Tibial nerve (tissue), 4 donors: ENCODE results near the gene RIC1. TPM values are rescaled to one million over a fixed set of nuclear protein-coding genes. Genes with fewer than 3 reads are reported as not detected.
"Not testable (repeated sequence)": the region's sequence is repeated elsewhere in the genome, so short reads cannot be mapped to it uniquely, and the experiment has no call there.

Experiments used
- DNase-seq, 2 donors: peaks; one replicate each; pipeline ENCODE4 v3.0.0-alpha.2; 2019; ENCODE audit warnings: low spot score in 2 of 2
- H3K27ac ChIP-seq, 4 donors: fragments of 200-600 bp; sonication (generic) in 3 of 4; one replicate each; pipeline ENCODE4 v1.5.1; 2017 to 2019; ENCODE audit warnings: mild to moderate bottlenecking in 1 of 4
- H3K27me3 ChIP-seq, 2 donors: fragments of 200-600 bp; sonication (generic) in 1 of 2; one replicate each; pipeline versions ENCODE4 v1.5.1 to v1.6.0; 2017 to 2019
- H3K36me3 ChIP-seq, 3 donors: fragments of 200-600 bp; sonication (generic); one replicate each; pipeline ENCODE4 v1.5.1; 2018 to 2019
- H3K4me1 ChIP-seq, 4 donors: fragments of 200-600 bp; sonication (generic) in 3 of 4; one replicate each; pipeline ENCODE4 v1.5.1; 2017 to 2019
- H3K4me3 ChIP-seq, 4 donors: fragments of 200-600 bp; sonication (generic) in 3 of 4; one replicate each; pipeline ENCODE4 v1.5.1; 2017 to 2019; ENCODE audit warnings: mild to moderate bottlenecking in 1 of 4, moderate library complexity in 1 of 4
- H3K9me3 ChIP-seq, 4 donors: fragments of 200-600 bp; sonication (generic) in 3 of 4; one replicate each; pipeline ENCODE4 v1.5.1; 2017 to 2019
- CTCF ChIP-seq, 5 experiments: fragments of 200-600 bp in 3 of 5; fragments of 450-650 bp in 2 of 5; sonication (generic) in 3 of 5; IDR thresholded peaks; one replicate each; pipeline ENCODE4 v1.5.1; 2016 to 2019; ENCODE audit warnings: antibody characterized with exemption in 5 of 5, mild to moderate bottlenecking in 3 of 5, moderate library complexity in 2 of 5
- EP300 ChIP-seq, 2 donors: sonication (generic); formaldehyde crosslinking; IDR thresholded peaks; one replicate each; pipeline ENCODE4 v1.6.1; 2017; ENCODE audit warnings: antibody characterized with exemption in 2 of 2, mild to moderate bottlenecking in 1 of 2
- POLR2A ChIP-seq, 2 donors: fragments of 450-650 bp; IDR thresholded peaks; one replicate each; pipeline ENCODE4 v1.6.1; 2017; ENCODE audit warnings: antibody characterized with exemption in 2 of 2, mild to moderate bottlenecking in 2 of 2, moderate library complexity in 2 of 2
- WGBS, 2 donors: methylation state at CpG; one replicate each; pipeline ENCODE4 v1.1.5; 2018; 5-methylcytosine and 5-hydroxymethylcytosine counted together
- total RNA-seq, 4 donors: library from RNA; depleted of rRNA; stranded (reverse); fragments of >200 nt; gene quantifications; one replicate each; pipeline ENCODE4 v1.1.0, GENCODE V29; 2016

The RIC1 gene
- total RNA-seq, result 10 to 100 TPM; 41.0 to 45.9 (median 43.4) TPM

- WGBS, 2 donors, result 1% methylated on average over 28 to 57 of the region's 84 CpGs
- DNase-seq, result peak; percentile 83 to 86
- no peaks in the 10 kb centered on the region for H3K27me3 ChIP-seq
- peak in 1 of 2 donors; percentile 96 for TF ChIP-seq EP300 (IDR thresholded peaks at IDR 0.05)
- TF ChIP-seq POLR2A (IDR thresholded peaks at IDR 0.05), result peak; percentile 93 to 98
- peak in 2 of 5 experiments; percentile 43 to 51 for TF ChIP-seq CTCF (IDR thresholded peaks at IDR 0.05)
- peak within 1 kb of the TSS; percentile 78 to 98 (median 92) for H3K4me3 ChIP-seq
- peak within 1 kb of the TSS; percentile 91 to 97 (median 96) for H3K27ac ChIP-seq
- H3K36me3 ChIP-seq, result no peaks in the 10 kb centered on the region
- no peaks in the 10 kb centered on the region for H3K9me3 ChIP-seq
- H3K4me1 ChIP-seq, result peaks cover 0 to 72% (median 44%) of the 10 kb centered on the region in 4 donors
Observed at GRCh38 chr9:5628530-5629311, at the start of gene RIC1. TSS of gene RIC1 (plus strand) at chr9:5629107. CDS start at chr9:5629310, 203 bp downstream.

- peaks cover 0 to 25% (median 4%) of the 10 kb centered on the region in 4 donors for H3K4me1 ChIP-seq
- no peak for DNase-seq
- WGBS, 2 donors, result 87 to 88% methylated on average over 1 of the region's 1 CpG
- no peak overlapping the region for H3K27ac ChIP-seq
- no peaks in the 10 kb centered on the region for H3K36me3 ChIP-seq
- H3K9me3 ChIP-seq, result no peaks in the 10 kb centered on the region
- H3K27me3 ChIP-seq, result no peaks in the 10 kb centered on the region
- no peak for TF ChIP-seq POLR2A (IDR thresholded peaks at IDR 0.05)
- H3K4me3 ChIP-seq, result no peak overlapping the region
Observed at GRCh38 chr9:5579881-5580280, 49.0 kb upstream of the RIC1 start.

- TF ChIP-seq CTCF (IDR thresholded peaks at IDR 0.05) (no peak), POLR2A (IDR thresholded peaks at IDR 0.05) (no peak), EP300 (IDR thresholded peaks at IDR 0.05) (no peak)
- H3K27ac ChIP-seq, result no peak overlapping the region
- 82 to 91% methylated on average over 3 of the region's 3 CpGs for WGBS, 2 donors
- H3K9me3 ChIP-seq, result no peaks in the 10 kb centered on the region
- H3K36me3 ChIP-seq, result no peaks in the 10 kb centered on the region
- no peak overlapping the region for H3K4me3 ChIP-seq
- no peak for DNase-seq
- peaks cover 0 to 25% (median 4%) of the 10 kb centered on the region in 4 donors for H3K4me1 ChIP-seq
- no peaks in the 10 kb centered on the region for H3K27me3 ChIP-seq
Observed at GRCh38 chr9:5580650-5581049, 48.3 kb upstream of the RIC1 start.

GRCh38 chr9:5581706-5582105 lies 47.2 kb upstream of the RIC1 start:
- not testable (repeated sequence) for DNase-seq, H3K36me3 ChIP-seq, H3K9me3 ChIP-seq, H3K4me3 ChIP-seq, H3K27me3 ChIP-seq, H3K27ac ChIP-seq
- H3K4me1 ChIP-seq, result peaks cover 0 to 25% (median 4%) of the 10 kb centered on the region in 4 donors
- 99 to 100% methylated on average over 2 of the region's 2 CpGs for WGBS, 2 donors

- peaks cover 0 to 21% (median 4%) of the 10 kb centered on the region in 4 donors for H3K4me1 ChIP-seq
- no peaks in the 10 kb centered on the region for H3K36me3 ChIP-seq
- H3K27ac ChIP-seq, result peak overlapping the region in 2 of 4 donors; percentile 36 to 46
- DNase-seq, result peak in 1 of 2 donors; percentile 46
- H3K27me3 ChIP-seq, result no peaks in the 10 kb centered on the region
- H3K9me3 ChIP-seq, result no peaks in the 10 kb centered on the region
- no peak overlapping the region for H3K4me3 ChIP-seq
- 3 to 13% methylated on average over 2 of the region's 2 CpGs for WGBS, 2 donors
- TF ChIP-seq POLR2A (IDR thresholded peaks at IDR 0.05) (no peak), EP300 (IDR thresholded peaks at IDR 0.05) (peak; percentile 17 to 43), CTCF (IDR thresholded peaks at IDR 0.05) (no peak)
Observed at GRCh38 chr9:5582835-5583195, 46.1 kb upstream of the RIC1 start.

GRCh38 chr9:5586391-5586802 lies 42.5 kb upstream of the RIC1 start:
- Histone ChIP-seq H3K36me3 (no peaks in the 10 kb centered on the region), H3K4me3 (no peak overlapping the region), H3K9me3 (no peaks in the 10 kb centered on the region), H3K27ac (no peak overlapping the region), H3K27me3 (no peaks in the 10 kb centered on the region), H3K4me1 (peaks cover 0 to 18% (median 4%) of the 10 kb centered on the region in 4 donors)
- no peak for DNase-seq
- TF ChIP-seq POLR2A (IDR thresholded peaks at IDR 0.05) (no peak), EP300 (IDR thresholded peaks at IDR 0.05) (no peak), CTCF (IDR thresholded peaks at IDR 0.05) (no peak)
